HT-29 (cell line): ENCODE results near the gene PLD3. TPM values are rescaled to one million over a fixed set of nuclear protein-coding genes. Genes with fewer than 3 reads are reported as not detected.

ENCODE experiments used
- small RNA-seq: library from RNA; depleted of rRNA; stranded (forward); fragments of <200 nt; gene quantifications from one replicate; pipeline ENCODE3, GENCODE V24; 2014
- total RNA-seq: library from RNA; depleted of rRNA; stranded (reverse); fragments of >200 nt; shearing (Covaris generic); gene quantifications from 2 replicates; pipeline ENCODE4 v1.2.3, GENCODE V29; 2014; rRNA removed

PLD3 gene
- total RNA-seq, 1 experiment from 2014 or later = 178 TPM

Small RNAs within 50 kb of the gene (small RNA-seq; reads per million reads assigned to genes)
- not detected for gene MIR6796
- gene RF00019 = not detected
- not detected for gene RNU6-945P

Other genes starting within 250 kb of the PLD3 start
- gene MAP3K10, start 157.3 kb upstream of the PLD3 start, total RNA-seq = 9.7 and 15.2 TPM in 2 replicates
- gene TTC9B, start 130.3 kb upstream of the PLD3 start, total RNA-seq = 0.94 TPM in 1 of 2 replicates, not detected in the other
- 0.23 and 1.2 TPM in 2 replicates for gene CCNP, start 122.0 kb upstream of the PLD3 start, total RNA-seq
- 223 and 251 TPM in 2 replicates for gene AKT2, start 63.4 kb upstream of the PLD3 start, total RNA-seq
- 35.7 and 36.9 TPM in 2 replicates for gene C19orf47, start 298 bp upstream of the PLD3 start, total RNA-seq
- gene HIPK4, start 41.5 kb downstream of the PLD3 start, total RNA-seq = 0.10 TPM in 1 of 2 replicates, not detected in the other
- gene PRX, start 64.7 kb downstream of the PLD3 start, total RNA-seq = 1.3 and 1.8 TPM in 2 replicates
- gene SERTAD1, start 77.3 kb downstream of the PLD3 start, total RNA-seq = 32.1 and 32.7 TPM in 2 replicates
- gene SERTAD3, start 95.6 kb downstream of the PLD3 start, total RNA-seq = 23.4 and 30.6 TPM in 2 replicates
- 201 and 206 TPM in 2 replicates for gene BLVRB, start 117.0 kb downstream of the PLD3 start, total RNA-seq
- 0.23 and 1.3 TPM in 2 replicates for gene SPTBN4, start 118.3 kb downstream of the PLD3 start, total RNA-seq
- 128 and 142 TPM in 2 replicates for gene SHKBP1, start 228.2 kb downstream of the PLD3 start, total RNA-seq